ENCODE results near the gene CHST9.

GRCh38 chr18:27064673-27065072 is 120.4 kb downstream of the CHST9 start:
- TF ChIP-seq CTCF (IDR thresholded peaks at IDR 0.05 in 8 of 11, conservative IDR thresholded peaks at IDR 0.05 in 3 of 11) (no peak), POLR2A (IDR thresholded peaks at IDR 0.05) (no peak)
